Esophagus squamous epithelium (tissue), 4 donors: ENCODE results near the gene NISCH.

Source experiments
- POLR2A ChIP-seq, 4 donors: fragments of 450-650 bp; IDR thresholded peaks; one replicate each; pipeline ENCODE4 v1.6.1; 2017; ENCODE audit warnings: antibody characterized with exemption in 4 of 4, mild to moderate bottlenecking in 4 of 4, moderate library complexity in 3 of 4
- TF ChIP-seq, protein P1 (sequence below), 6 experiments: fragments of 450-650 bp in 4 of 6; fragments of 200-600 bp in 2 of 6; sonication (generic) in 2 of 6; IDR thresholded peaks; one replicate each; pipeline ENCODE4 v1.5.1; 2016 to 2019; ENCODE audit warnings: antibody characterized with exemption in 6 of 6, mild to moderate bottlenecking in 4 of 6, moderate library complexity in 4 of 6

DNA sequence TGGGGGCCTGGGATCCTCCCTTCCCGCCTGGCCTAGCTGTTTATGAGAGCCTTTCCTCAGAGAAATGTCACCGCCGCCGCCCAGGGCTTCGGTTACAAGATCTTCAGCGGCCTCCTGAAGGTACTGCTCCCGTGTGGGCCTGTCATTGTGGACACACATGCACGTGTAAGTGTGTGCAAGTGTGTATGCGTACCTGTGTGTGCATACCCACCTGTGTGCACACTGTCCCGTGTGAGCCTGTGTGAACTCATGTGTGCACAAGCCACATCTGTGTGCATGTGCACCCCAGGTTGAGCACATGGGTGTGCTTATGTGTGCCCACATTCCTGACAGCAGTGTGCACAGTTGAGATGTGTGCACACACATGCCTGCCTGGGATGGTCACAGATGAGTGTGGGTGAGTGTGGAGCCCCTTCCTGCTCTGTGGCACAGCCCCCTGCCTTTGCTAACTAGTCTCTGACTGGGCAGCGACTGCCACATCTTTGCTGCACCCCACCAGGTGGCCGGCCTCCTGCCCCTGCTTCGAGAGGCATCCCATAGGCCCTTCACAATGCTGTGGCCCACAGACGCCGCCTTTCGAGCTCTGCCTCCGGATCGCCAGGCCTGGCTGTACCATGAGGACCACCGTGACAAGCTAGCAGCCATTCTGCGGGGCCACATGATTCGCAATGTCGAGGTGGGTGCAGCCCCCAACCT lies 64.2 kb downstream of the NISCH start:
- TF ChIP-seq, protein P1, sequence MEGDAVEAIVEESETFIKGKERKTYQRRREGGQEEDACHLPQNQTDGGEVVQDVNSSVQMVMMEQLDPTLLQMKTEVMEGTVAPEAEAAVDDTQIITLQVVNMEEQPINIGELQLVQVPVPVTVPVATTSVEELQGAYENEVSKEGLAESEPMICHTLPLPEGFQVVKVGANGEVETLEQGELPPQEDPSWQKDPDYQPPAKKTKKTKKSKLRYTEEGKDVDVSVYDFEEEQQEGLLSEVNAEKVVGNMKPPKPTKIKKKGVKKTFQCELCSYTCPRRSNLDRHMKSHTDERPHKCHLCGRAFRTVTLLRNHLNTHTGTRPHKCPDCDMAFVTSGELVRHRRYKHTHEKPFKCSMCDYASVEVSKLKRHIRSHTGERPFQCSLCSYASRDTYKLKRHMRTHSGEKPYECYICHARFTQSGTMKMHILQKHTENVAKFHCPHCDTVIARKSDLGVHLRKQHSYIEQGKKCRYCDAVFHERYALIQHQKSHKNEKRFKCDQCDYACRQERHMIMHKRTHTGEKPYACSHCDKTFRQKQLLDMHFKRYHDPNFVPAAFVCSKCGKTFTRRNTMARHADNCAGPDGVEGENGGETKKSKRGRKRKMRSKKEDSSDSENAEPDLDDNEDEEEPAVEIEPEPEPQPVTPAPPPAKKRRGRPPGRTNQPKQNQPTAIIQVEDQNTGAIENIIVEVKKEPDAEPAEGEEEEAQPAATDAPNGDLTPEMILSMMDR (IDR thresholded peaks at IDR 0.05) = no peak
- TF ChIP-seq POLR2A (IDR thresholded peaks at IDR 0.05) = no peak
